ENCODE data around the gene SUPT4H1. TPM values are rescaled to one million over a fixed set of nuclear protein-coding genes. Genes with fewer than 3 reads are reported as not detected.
"Not testable (repeated sequence)": the region's sequence is repeated elsewhere in the genome, so short reads cannot be mapped to it uniquely, and the experiment has no call there.

Gene SUPT4H1
- total RNA-seq, 1 donor from 2014 or later: 82.1 TPM

DNA sequence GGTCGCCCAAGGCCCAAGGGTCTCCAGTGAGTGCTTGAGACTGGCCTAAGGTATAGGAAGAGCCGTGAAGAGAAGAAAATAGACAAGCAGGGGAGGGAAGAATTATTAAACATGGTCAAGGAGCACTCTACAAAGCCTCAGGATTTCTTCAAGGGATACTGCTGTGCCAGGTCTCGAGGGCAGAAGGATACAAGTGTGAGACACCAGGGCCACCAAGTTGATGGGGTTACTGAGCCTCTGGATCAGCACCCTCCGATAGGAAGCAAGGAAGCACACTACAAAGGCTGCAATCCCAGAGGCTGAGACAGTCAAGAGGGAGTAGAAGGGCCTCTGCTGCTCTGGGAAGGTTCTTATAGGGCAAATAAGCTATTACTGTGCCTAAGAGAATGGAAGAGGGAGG, 6.5 kb downstream of the SUPT4H1 start:
- Mint-ChIP-seq H3K36me3 (ENCODE audit: unreplicated experiment) (peaks cover 4% of the 10 kb centered on the region), H3K4me3 (ENCODE audit: unreplicated experiment) (no peak overlapping the region), H3K27ac (ENCODE audit: unreplicated experiment) (no peak overlapping the region)

DNA sequence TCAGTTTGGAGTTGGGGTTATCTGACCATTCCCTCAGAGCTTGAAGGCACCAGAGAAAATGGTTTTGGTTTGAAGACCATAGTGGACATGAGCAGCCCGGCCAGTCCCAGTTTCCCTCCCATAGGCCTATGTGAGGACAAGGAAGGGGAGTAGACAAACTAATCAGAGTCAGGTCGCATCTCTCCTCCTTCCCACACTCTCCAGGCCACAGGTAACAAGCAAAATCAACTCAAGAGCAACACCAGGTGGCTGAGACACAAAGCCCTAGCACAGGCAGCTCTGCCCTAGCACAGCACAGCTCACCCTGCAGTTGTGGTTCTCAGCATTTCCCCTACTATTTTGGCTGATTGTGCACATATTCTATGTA, 7.2 kb downstream of the SUPT4H1 start:
- H3K4me3 Mint-ChIP-seq (ENCODE audit: unreplicated experiment): no peak overlapping the region
- peaks cover 4% of the 10 kb centered on the region for H3K36me3 Mint-ChIP-seq (ENCODE audit: unreplicated experiment)
- no peaks in the 10 kb centered on the region for H3K4me1 Mint-ChIP-seq (ENCODE audit: low read depth, unreplicated experiment)
- TF ChIP-seq, protein P1, sequence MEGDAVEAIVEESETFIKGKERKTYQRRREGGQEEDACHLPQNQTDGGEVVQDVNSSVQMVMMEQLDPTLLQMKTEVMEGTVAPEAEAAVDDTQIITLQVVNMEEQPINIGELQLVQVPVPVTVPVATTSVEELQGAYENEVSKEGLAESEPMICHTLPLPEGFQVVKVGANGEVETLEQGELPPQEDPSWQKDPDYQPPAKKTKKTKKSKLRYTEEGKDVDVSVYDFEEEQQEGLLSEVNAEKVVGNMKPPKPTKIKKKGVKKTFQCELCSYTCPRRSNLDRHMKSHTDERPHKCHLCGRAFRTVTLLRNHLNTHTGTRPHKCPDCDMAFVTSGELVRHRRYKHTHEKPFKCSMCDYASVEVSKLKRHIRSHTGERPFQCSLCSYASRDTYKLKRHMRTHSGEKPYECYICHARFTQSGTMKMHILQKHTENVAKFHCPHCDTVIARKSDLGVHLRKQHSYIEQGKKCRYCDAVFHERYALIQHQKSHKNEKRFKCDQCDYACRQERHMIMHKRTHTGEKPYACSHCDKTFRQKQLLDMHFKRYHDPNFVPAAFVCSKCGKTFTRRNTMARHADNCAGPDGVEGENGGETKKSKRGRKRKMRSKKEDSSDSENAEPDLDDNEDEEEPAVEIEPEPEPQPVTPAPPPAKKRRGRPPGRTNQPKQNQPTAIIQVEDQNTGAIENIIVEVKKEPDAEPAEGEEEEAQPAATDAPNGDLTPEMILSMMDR (IDR thresholded peaks at IDR 0.05; ENCODE audit: partially characterized antibody, unreplicated experiment): no peak
- no peak for DNase-seq
- no peak overlapping the region for H3K27ac Mint-ChIP-seq (ENCODE audit: unreplicated experiment)
- no peaks in the 10 kb centered on the region for H3K27me3 Mint-ChIP-seq (ENCODE audit: unreplicated experiment)
- H3K9me3 Mint-ChIP-seq (ENCODE audit: unreplicated experiment): peaks cover 3% of the 10 kb centered on the region

More for the DNA sequence above, 6.5 kb downstream of the SUPT4H1 start:
- H3K4me1 Mint-ChIP-seq (ENCODE audit: low read depth, unreplicated experiment): no peaks in the 10 kb centered on the region
- TF ChIP-seq, protein P1 (IDR thresholded peaks at IDR 0.05; ENCODE audit: partially characterized antibody, unreplicated experiment): no peak
- no peaks in the 10 kb centered on the region for H3K27me3 Mint-ChIP-seq (ENCODE audit: unreplicated experiment)
- DNase-seq: no peak
- peaks cover 3% of the 10 kb centered on the region for H3K9me3 Mint-ChIP-seq (ENCODE audit: unreplicated experiment)

DNA sequence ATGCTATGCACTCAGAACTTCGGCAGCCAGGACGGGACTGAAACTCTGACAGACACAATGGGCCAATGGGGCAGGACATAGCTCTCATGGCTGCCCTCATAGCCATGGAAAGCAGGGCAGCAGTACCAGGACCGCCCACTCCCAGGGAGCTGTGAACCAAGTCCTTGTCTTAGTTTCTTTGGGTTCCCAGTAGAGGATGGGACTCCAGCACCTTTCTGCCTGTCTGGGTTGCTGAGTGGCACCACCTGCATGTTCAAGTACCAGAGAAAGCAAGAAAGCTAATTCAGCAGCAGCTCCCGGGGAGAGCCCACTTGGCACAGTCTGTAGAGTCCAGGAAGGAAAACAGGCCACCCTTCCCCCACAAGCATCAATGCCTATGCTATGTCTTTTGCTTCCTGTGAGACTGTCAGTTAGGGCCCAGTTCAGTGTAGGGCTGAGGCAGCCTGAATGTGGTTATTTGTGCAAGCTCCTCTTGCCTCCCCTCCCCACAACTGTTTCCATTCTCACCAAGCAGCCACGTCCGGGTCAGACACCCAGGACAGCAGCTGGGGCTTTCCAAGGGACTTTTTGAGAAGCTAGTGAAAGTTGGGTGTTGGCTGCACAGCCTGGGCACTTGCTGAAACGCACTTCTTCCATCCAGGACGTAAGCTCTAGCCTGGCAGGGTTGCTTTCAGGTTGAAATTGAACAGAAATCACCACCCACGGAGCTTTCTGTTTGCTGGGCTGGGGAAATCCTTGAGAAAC, 7.8 kb downstream of the SUPT4H1 start:
- Mint-ChIP-seq H3K4me1 (ENCODE audit: low read depth, unreplicated experiment) (no peaks in the 10 kb centered on the region), H3K36me3 (ENCODE audit: unreplicated experiment) (peaks cover 4% of the 10 kb centered on the region), H3K27ac (ENCODE audit: unreplicated experiment) (no peak overlapping the region), H3K9me3 (ENCODE audit: unreplicated experiment) (peaks cover 3% of the 10 kb centered on the region), H3K4me3 (ENCODE audit: unreplicated experiment) (no peak overlapping the region), H3K27me3 (ENCODE audit: unreplicated experiment) (no peaks in the 10 kb centered on the region)
- TF ChIP-seq, protein P1 (IDR thresholded peaks at IDR 0.05; ENCODE audit: partially characterized antibody, unreplicated experiment): no peak
- DNase-seq: no peak

DNA sequence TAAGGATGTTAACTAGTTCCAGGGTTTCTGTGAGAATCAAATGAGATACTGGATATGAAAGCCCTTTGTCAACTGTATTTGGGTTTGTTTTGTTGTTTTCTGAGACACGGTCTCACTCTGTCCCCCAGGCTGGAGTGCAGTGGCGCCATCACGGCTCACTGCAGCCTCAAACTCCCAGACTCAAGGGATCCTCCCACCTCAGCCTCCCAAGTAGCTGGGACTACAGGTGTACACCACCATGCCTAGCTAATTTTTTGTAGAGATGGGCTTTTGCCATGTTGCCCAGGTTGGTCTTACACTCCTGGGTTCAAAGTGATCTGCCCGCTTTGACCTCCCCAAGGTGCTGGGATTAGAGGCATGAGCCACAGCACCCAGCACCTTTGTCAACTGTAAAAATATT, 8.9 kb downstream of the SUPT4H1 start:
- Mint-ChIP-seq H3K9me3 (ENCODE audit: unreplicated experiment) (no peaks in the 10 kb centered on the region), H3K4me3 (ENCODE audit: unreplicated experiment) (no peak overlapping the region), H3K36me3 (ENCODE audit: unreplicated experiment) (no peaks in the 10 kb centered on the region), H3K27ac (ENCODE audit: unreplicated experiment) (no peak overlapping the region), H3K4me1 (ENCODE audit: low read depth, unreplicated experiment) (peaks cover 8% of the 10 kb centered on the region), H3K27me3 (ENCODE audit: unreplicated experiment) (no peaks in the 10 kb centered on the region)
- TF ChIP-seq, protein P1 (IDR thresholded peaks at IDR 0.05; ENCODE audit: partially characterized antibody, unreplicated experiment): no peak
- DNase-seq: no peak

DNA sequence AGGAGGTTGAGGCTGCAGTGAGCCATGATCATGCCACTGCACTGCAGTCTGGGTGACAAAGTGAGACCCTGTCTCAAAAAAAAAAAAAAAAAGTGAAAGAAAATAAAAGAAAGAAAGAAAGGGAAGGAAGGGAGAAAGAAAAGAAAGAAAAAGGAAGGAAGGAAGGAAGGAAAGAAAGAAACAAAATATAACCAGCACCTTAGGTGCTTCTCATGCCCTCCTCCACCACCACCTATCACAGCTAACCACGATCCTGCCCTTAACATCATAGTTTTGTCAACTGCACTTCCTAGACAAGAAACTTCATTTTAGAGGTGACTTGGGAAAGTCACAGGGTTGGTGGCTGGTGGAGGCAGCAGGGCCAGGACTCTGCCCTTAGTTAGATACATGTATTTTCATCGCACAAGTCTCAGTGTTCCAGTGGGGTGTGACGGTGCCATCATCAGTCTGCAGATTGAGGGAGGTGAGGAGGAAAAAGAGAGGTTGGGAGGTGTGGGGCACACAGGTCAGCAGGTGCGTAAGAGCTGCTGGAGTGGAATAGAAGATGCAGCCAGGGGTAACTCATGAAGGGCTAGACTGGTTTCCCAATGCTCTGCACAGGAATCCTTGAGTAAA, 10.0 kb downstream of the SUPT4H1 start:
- TF ChIP-seq, protein P1 (IDR thresholded peaks at IDR 0.05; ENCODE audit: partially characterized antibody, unreplicated experiment): no peak
- Mint-ChIP-seq H3K27ac (ENCODE audit: unreplicated experiment) (no peak overlapping the region), H3K36me3 (ENCODE audit: unreplicated experiment) (no peaks in the 10 kb centered on the region), H3K4me1 (ENCODE audit: low read depth, unreplicated experiment) (peaks cover 8% of the 10 kb centered on the region), H3K27me3 (ENCODE audit: unreplicated experiment) (no peaks in the 10 kb centered on the region), H3K4me3 (ENCODE audit: unreplicated experiment) (no peak overlapping the region), H3K9me3 (ENCODE audit: unreplicated experiment) (peaks cover 3% of the 10 kb centered on the region)
- no peak for DNase-seq

DNA sequence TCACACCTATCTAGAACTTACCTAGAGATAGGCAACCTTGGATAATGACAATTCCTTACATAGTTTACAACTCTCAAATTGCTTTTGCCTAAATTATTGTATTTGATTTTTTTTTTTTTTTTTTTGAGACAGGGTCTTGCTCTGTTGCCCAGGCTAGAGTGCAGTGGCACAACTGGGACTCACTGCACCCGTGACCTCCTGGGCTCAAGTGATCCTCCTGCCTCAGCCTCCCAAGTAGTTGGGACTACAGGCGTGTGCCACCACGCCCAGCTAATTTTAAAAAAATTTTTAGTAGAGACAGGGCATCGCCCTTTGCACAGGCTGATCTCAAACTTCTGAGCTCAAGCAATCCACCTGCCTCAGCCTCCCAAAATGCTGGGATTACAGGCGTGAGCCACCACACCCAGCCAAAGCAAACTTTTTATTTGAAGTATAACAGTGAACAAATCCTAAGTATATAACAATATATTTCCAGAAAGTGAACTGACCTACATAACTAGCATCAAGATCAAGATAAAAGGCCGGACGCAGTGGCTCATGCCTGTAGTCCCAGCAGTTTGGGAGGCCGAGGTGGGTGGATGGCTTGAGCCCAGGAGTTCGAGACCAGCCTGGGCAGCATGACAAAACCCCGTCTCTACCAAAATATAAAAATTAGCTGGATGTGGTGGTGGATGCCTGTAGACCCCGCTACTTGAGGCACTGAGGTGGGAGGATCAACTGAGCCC, 10.7 kb downstream of the SUPT4H1 start:
- H3K4me1 Mint-ChIP-seq (ENCODE audit: low read depth, unreplicated experiment): peaks cover 14% of the 10 kb centered on the region
- H3K27me3 Mint-ChIP-seq (ENCODE audit: unreplicated experiment); H3K4me3 Mint-ChIP-seq (ENCODE audit: unreplicated experiment); H3K36me3 Mint-ChIP-seq (ENCODE audit: unreplicated experiment); DNase-seq; H3K9me3 Mint-ChIP-seq (ENCODE audit: unreplicated experiment); H3K27ac Mint-ChIP-seq (ENCODE audit: unreplicated experiment): not testable (repeated sequence)

Measured in glutamatergic neuron (in vitro differentiated cells).